ENCODE results near the gene PHB1.

The PHB1 gene

DNA sequence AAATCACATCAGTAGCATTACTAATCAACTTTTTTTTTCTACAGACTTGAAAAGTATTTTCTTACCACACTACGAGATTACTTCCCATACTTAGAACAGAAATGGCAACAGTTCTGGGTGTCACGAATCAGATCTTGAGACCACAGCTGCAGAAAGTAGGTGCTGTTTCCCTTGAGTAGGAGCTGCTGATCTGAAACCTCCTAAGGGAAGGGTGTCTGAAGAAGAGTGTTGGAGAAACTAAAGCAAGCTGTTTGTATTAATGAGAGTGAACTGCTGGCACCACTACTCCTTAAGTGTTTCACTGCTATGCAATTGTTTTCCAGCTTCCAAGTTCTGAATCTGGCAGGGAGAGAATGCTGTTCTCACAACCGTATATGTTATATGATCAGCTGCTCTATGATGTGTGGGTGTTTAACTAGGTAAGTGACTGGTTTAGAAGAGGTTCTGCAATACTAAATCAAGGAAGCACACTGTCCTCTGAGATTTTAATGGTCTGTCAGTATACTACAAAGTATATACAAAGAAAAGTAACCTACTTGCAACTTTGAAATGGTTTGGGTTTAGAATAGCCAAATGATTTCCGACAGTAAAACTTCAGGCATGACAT lies 55.9 kb downstream of the PHB1 start:
- Histone ChIP-seq H3K9me3 (ENCODE audit: control insufficient read depth in 2 of 2, low read length in 2 of 2) (no peaks in the 10 kb centered on the region), H3K36me3 (ENCODE audit: control insufficient read depth in 2 of 2, insufficient read depth in 2 of 2, low read length in 2 of 2) (no peaks in the 10 kb centered on the region), H3K9ac (ENCODE audit: low read depth in 1 of 2, low read length in 2 of 2) (peak overlapping the region in 1 of 2 donors; percentile 4), H3K4me3 (ENCODE audit: low read length in 2 of 2) (peak overlapping the region; percentile 1 to 4), H3K4me1 (ENCODE audit: control insufficient read depth in 2 of 2, insufficient read depth in 2 of 2, low read length in 2 of 2) (peaks cover 29 to 30% of the 10 kb centered on the region in 2 donors), H3K27ac (ENCODE audit: low read depth in 2 of 2, low read length in 2 of 2) (peak overlapping the region in 1 of 2 donors; percentile 35), H3K27me3 (ENCODE audit: control insufficient read depth in 2 of 2, insufficient read depth in 2 of 2, low read length in 2 of 2) (no peaks in the 10 kb centered on the region)

GRCh38 chr17:49357516-49357915 lies 57.2 kb downstream of the PHB1 start:
- Histone ChIP-seq H3K9me3 (ENCODE audit: control insufficient read depth in 2 of 2, low read length in 2 of 2) (no peaks in the 10 kb centered on the region), H3K36me3 (ENCODE audit: control insufficient read depth in 2 of 2, insufficient read depth in 2 of 2, low read length in 2 of 2) (no peaks in the 10 kb centered on the region), H3K27ac (ENCODE audit: low read depth in 2 of 2, low read length in 2 of 2) (no peak overlapping the region), H3K9ac (ENCODE audit: low read depth in 1 of 2, low read length in 2 of 2) (no peak overlapping the region), H3K27me3 (ENCODE audit: control insufficient read depth in 2 of 2, insufficient read depth in 2 of 2, low read length in 2 of 2) (no peaks in the 10 kb centered on the region), H3K4me3 (ENCODE audit: low read length in 2 of 2) (no peak overlapping the region), H3K4me1 (ENCODE audit: control insufficient read depth in 2 of 2, insufficient read depth in 2 of 2, low read length in 2 of 2) (peaks cover 28 to 33% of the 10 kb centered on the region in 2 donors)

- Histone ChIP-seq H3K4me1 (ENCODE audit: control insufficient read depth in 2 of 2, insufficient read depth in 2 of 2, low read length in 2 of 2) (peaks cover 26 to 33% of the 10 kb centered on the region in 2 donors), H3K4me3 (ENCODE audit: low read length in 2 of 2) (no peak overlapping the region), H3K36me3 (ENCODE audit: control insufficient read depth in 2 of 2, insufficient read depth in 2 of 2, low read length in 2 of 2) (no peaks in the 10 kb centered on the region), H3K9me3 (ENCODE audit: control insufficient read depth in 2 of 2, low read length in 2 of 2) (no peaks in the 10 kb centered on the region), H3K9ac (ENCODE audit: low read depth in 1 of 2, low read length in 2 of 2) (no peak overlapping the region), H3K27me3 (ENCODE audit: control insufficient read depth in 2 of 2, insufficient read depth in 2 of 2, low read length in 2 of 2) (no peaks in the 10 kb centered on the region), H3K27ac (ENCODE audit: low read depth in 2 of 2, low read length in 2 of 2) (no peak overlapping the region)
Measured at GRCh38 chr17:49356320-49356719, 58.4 kb downstream of the PHB1 start.
